Parathyroid adenoma (tissue), 2 donors: ENCODE results near the gene CFAP57.

Experiments used
- H2AFZ ChIP-seq: fragments of 300-600 bp; sonication (generic); one replicate; pipeline ENCODE4 v1.7.0; 2017; ENCODE audit warnings: antibody characterized with exemption, mild to moderate bottlenecking
- H3K27ac ChIP-seq: fragments of 300-600 bp; sonication (generic); one replicate; pipeline ENCODE4 v1.7.0; 2017
- H3K27me3 ChIP-seq: fragments of 300-600 bp; sonication (generic); one replicate; pipeline ENCODE4 v1.7.0; 2017; ENCODE audit warnings: low read length; ENCODE audit not compliant: control insufficient read depth, insufficient read depth
- H3K36me3 ChIP-seq: fragments of 300-600 bp; sonication (generic); one replicate; pipeline ENCODE4 v1.7.0; 2017; ENCODE audit warnings: low read length; ENCODE audit not compliant: control insufficient read depth, insufficient read depth
- H3K4me1 ChIP-seq: fragments of 300-600 bp; sonication (generic); one replicate; pipeline ENCODE4 v1.7.0; 2017; ENCODE audit warnings: control low read depth
- H3K4me2 ChIP-seq: fragments of 300-600 bp; sonication (generic); one replicate; pipeline ENCODE4 v1.7.0; 2017; ENCODE audit warnings: low read length
- H3K4me3 ChIP-seq: fragments of 300-600 bp; sonication (generic); one replicate; pipeline ENCODE4 v1.7.0; 2017; ENCODE audit warnings: low read depth, low read length
- H3K79me2 ChIP-seq: fragments of 300-600 bp; sonication (generic); one replicate; pipeline ENCODE4 v1.7.0; 2017; ENCODE audit warnings: control low read depth
- H3K9ac ChIP-seq: fragments of 300-600 bp; sonication (generic); one replicate; pipeline ENCODE4 v1.7.0; 2017; ENCODE audit warnings: mild to moderate bottlenecking
- H3K9me3 ChIP-seq: fragments of 300-600 bp; sonication (generic); one replicate; pipeline ENCODE4 v1.7.0; 2017; ENCODE audit warnings: low read length; ENCODE audit not compliant: control insufficient read depth
- TF ChIP-seq, protein P1 (sequence below): fragments of 300-600 bp; sonication (generic); IDR thresholded peaks from one replicate; pipeline ENCODE4 v1.7.0; 2017; ENCODE audit warnings: antibody characterized with exemption, mild to moderate bottlenecking
- donor health status: primary hyperparathyroidism.

The CFAP57 gene

DNA sequence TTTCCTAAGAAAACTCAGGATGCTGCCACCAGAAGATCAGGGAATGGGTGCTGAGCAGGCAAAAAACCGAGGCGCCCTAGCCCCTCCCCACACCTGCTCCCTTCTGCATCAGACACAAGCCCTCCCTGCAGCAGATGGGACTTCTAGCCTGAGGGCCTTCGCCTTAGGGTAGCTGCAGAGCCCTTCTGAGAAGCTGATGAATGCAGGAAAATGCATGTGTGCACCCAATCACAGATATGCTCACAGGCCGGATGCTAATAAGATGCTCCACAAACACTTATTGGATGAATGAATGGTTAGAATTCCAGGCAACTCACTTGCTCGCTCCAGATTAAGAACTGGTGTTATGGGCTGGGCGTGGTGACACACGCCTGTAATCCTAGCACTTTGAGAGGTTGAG, 120.1 kb downstream of the CFAP57 start:
- Histone ChIP-seq H3K9ac (no peak overlapping the region), H3K4me3 (no peak overlapping the region), H3K79me2 (no peaks in the 10 kb centered on the region), H3K4me2 (no peak overlapping the region), H3K36me3 (no peaks in the 10 kb centered on the region), H3K9me3 (no peaks in the 10 kb centered on the region), H3K27ac (no peak overlapping the region), H2AFZ (no peak overlapping the region), H3K27me3 (no peaks in the 10 kb centered on the region), H3K4me1 (no peaks in the 10 kb centered on the region)
- TF ChIP-seq, protein P1, sequence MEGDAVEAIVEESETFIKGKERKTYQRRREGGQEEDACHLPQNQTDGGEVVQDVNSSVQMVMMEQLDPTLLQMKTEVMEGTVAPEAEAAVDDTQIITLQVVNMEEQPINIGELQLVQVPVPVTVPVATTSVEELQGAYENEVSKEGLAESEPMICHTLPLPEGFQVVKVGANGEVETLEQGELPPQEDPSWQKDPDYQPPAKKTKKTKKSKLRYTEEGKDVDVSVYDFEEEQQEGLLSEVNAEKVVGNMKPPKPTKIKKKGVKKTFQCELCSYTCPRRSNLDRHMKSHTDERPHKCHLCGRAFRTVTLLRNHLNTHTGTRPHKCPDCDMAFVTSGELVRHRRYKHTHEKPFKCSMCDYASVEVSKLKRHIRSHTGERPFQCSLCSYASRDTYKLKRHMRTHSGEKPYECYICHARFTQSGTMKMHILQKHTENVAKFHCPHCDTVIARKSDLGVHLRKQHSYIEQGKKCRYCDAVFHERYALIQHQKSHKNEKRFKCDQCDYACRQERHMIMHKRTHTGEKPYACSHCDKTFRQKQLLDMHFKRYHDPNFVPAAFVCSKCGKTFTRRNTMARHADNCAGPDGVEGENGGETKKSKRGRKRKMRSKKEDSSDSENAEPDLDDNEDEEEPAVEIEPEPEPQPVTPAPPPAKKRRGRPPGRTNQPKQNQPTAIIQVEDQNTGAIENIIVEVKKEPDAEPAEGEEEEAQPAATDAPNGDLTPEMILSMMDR = no peak

DNA sequence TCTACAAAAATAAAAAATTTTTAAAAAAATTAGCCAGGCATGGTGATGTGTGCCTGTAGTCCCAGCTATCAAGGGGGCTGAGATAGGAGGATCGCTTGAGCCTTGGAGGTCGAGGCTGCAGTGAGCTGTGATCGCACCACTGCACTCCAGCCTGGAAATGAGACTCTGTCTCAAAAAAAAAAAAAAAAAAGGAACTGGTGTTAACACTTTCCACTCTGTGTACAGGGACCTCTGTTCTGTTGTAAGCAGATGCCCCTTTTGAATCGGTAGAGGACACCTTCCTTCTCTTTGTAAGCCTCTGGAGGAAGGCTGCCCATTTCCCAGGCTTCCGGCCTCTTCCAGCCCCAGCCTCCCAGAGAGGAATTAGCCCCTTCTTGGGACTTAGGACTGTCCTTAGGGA, 120.5 kb downstream of the CFAP57 start:
- H3K79me2 ChIP-seq = no peaks in the 10 kb centered on the region
- H3K27ac ChIP-seq = no peak overlapping the region
- no peak overlapping the region for H3K4me2 ChIP-seq
- TF ChIP-seq, protein P1 = no peak
- H3K9ac ChIP-seq = no peak overlapping the region
- H2AFZ ChIP-seq = no peak overlapping the region
- H3K4me3 ChIP-seq = no peak overlapping the region
- no peaks in the 10 kb centered on the region for H3K27me3 ChIP-seq
- H3K36me3 ChIP-seq = no peaks in the 10 kb centered on the region
- H3K4me1 ChIP-seq = no peaks in the 10 kb centered on the region
- H3K9me3 ChIP-seq = no peaks in the 10 kb centered on the region

DNA sequence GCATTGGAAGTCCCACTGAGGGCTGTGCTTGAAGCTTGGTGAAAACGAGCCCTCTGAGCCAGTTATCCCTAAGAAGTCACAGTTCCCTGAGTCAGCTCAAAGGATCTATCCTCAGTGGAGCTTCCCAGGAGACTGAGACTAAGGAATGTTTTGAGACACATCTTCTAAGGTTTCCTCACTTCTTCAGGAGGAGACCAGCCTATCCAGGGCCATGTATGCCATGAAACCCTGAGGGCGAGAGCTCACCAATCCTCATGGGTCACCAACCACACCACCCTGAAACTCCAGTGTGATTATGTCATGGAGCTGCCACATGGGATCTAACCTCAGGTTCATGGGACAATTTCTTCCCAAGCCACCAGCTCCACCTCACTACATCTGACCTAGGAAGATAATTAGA, 121.0 kb downstream of the CFAP57 start:
- H3K27me3 ChIP-seq = no peaks in the 10 kb centered on the region
- H3K79me2 ChIP-seq = no peaks in the 10 kb centered on the region
- no peaks in the 10 kb centered on the region for H3K36me3 ChIP-seq
- TF ChIP-seq, protein P1 = no peak
- no peak overlapping the region for H2AFZ ChIP-seq
- H3K4me2 ChIP-seq = no peak overlapping the region
- H3K9me3 ChIP-seq = no peaks in the 10 kb centered on the region
- no peaks in the 10 kb centered on the region for H3K4me1 ChIP-seq
- H3K4me3 ChIP-seq = no peak overlapping the region
- H3K9ac ChIP-seq = no peak overlapping the region
- no peak overlapping the region for H3K27ac ChIP-seq

DNA sequence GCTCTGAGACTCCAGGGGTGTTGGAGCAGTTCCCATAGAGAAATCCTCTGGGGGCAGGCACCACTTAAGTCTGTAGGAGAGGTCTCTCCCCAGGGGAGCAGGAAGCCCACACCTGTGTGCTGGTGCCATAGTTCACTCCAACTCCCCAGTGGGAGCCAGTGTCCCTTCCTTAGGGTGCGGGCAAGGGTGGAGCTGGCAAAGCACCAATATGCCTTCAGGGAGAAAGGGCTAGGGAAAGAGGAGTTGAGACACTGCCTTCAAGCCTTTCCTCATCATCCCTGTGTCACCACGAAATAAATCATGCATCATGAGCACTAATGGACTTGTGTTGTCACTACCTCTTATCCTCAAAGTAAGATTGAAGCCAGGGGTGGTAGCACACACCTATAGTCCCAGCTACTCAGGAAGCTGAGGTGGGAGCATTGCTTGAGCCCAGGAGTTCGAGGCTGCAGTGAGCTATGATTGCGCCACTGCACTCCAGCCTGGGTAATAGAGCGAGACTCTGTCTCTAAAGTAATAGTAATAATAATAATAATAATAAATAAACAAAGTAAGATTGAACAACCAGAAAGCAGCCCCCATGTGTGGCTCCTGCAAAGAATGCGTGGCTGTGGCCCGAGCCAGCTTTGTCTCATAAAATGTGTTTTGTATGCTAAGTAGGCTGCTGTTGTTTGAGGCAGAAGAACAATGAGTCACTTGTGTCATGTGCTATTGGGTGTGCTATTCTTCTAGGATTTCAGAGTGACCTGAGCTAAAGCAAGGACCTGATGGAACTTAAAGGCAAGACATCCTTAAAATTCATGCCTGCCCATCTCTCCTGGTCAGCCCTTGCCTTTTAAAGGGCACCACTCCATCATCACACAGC, 122.0 kb downstream of the CFAP57 start:
- H3K9ac ChIP-seq = no peak overlapping the region
- no peak overlapping the region for H3K27ac ChIP-seq

More for the DNA sequence above, 122.0 kb downstream of the CFAP57 start:
- H2AFZ ChIP-seq = no peak overlapping the region
- H3K4me1 ChIP-seq = no peaks in the 10 kb centered on the region
- TF ChIP-seq, protein P1 = no peak
- H3K36me3 ChIP-seq = no peaks in the 10 kb centered on the region
- no peaks in the 10 kb centered on the region for H3K27me3 ChIP-seq
- no peak overlapping the region for H3K4me2 ChIP-seq
- H3K4me3 ChIP-seq = no peak overlapping the region
- H3K79me2 ChIP-seq = no peaks in the 10 kb centered on the region
- no peaks in the 10 kb centered on the region for H3K9me3 ChIP-seq
